Measurements from ENCODE around the gene HDAC4. TPM values are rescaled to one million over a fixed set of nuclear protein-coding genes. Genes with fewer than 3 reads are reported as not detected.

Gene HDAC4
- polyA plus RNA-seq, 1 donor (not counting 4 experiments of a cell fraction or from before 2014, with no cell fraction given), result 2.9 TPM

DNA sequence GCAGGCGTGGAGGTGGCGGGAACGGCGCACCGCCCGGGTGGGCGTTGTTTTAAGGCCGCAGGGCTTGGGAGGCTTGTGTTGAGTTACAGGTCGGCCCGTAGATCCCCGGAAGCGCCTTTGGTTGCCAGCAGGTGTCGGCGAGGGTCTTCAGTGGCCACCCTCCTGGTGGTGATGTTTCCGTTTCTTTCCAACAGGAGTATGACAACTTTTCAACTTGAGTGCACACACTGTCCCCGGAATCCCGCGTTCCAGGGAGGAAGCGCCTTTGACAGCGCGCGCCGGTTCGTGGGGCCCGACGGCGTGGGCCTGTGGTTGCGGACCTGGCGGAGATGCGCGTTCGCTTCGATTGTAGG lies 1.0 kb upstream of the HDAC4 start:
- Histone ChIP-seq H3K9me1 (ENCODE audit: control insufficient read depth, extremely low read depth, insufficient read depth, low read length) (no peaks in the 10 kb centered on the region), H3K27me3 (ENCODE audit: control insufficient read depth, extremely low read depth, insufficient read depth, low read length) (no peaks in the 10 kb centered on the region), H4K20me1 (ENCODE audit: control insufficient read depth, extremely low read depth, insufficient read depth, low read length) (no peaks in the 10 kb centered on the region), H3K79me2 (ENCODE audit: control insufficient read depth, insufficient read depth, low read length) (peaks cover 10% of the 10 kb centered on the region), H3K9ac (ENCODE audit: control insufficient read depth, extremely low read depth, insufficient read depth, low read length) (peak overlapping the region; percentile 100), H3K4me1 (ENCODE audit: control insufficient read depth, extremely low read depth, insufficient read depth, low read length) (peaks cover 11% of the 10 kb centered on the region), H3K36me3 (ENCODE audit: control insufficient read depth in 2 of 2, extremely low read depth in 1 of 2, insufficient read depth in 2 of 2, low read length in 2 of 2) (no peaks in the 10 kb centered on the region), H3K27ac (ENCODE audit: control insufficient read depth, insufficient read depth, low read length) (peak overlapping the region; percentile 99), H2AFZ (ENCODE audit: control insufficient read depth, low read length) (peak overlapping the region; percentile 98), H3K4me3 (ENCODE audit: control insufficient read depth in 2 of 3, extremely low read depth in 1 of 3, insufficient read depth in 2 of 3, low read depth in 1 of 3, low read length in 3 of 3) (peak overlapping the region; percentile 72 to 82 (median 81)), H3K4me2 (ENCODE audit: control insufficient read depth, extremely low read depth, insufficient read depth, low read depth, low read length) (peak overlapping the region; percentile 92), H3K9me3 (ENCODE audit: control insufficient read depth, low read depth, low read length) (no peaks in the 10 kb centered on the region)
- no peak for TF ChIP-seq EZH2 (IDR thresholded peaks at IDR 0.05; ENCODE audit: low read length)
- TF ChIP-seq, protein P1, sequence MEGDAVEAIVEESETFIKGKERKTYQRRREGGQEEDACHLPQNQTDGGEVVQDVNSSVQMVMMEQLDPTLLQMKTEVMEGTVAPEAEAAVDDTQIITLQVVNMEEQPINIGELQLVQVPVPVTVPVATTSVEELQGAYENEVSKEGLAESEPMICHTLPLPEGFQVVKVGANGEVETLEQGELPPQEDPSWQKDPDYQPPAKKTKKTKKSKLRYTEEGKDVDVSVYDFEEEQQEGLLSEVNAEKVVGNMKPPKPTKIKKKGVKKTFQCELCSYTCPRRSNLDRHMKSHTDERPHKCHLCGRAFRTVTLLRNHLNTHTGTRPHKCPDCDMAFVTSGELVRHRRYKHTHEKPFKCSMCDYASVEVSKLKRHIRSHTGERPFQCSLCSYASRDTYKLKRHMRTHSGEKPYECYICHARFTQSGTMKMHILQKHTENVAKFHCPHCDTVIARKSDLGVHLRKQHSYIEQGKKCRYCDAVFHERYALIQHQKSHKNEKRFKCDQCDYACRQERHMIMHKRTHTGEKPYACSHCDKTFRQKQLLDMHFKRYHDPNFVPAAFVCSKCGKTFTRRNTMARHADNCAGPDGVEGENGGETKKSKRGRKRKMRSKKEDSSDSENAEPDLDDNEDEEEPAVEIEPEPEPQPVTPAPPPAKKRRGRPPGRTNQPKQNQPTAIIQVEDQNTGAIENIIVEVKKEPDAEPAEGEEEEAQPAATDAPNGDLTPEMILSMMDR (optimal IDR thresholded peaks at IDR 0.05 in 1 of 3, IDR thresholded peaks at IDR 0.05 in 1 of 3, conservative IDR thresholded peaks at IDR 0.05 in 1 of 3; ENCODE audit: extremely low read depth in 1 of 3, insufficient read depth in 2 of 3, low read length in 3 of 3), result no peak
- dilution Hi-C loops (cut with MboI; ENCODE audit: extremely low pct_ligation_motif_present, low sequenced_read_pairs), result no loop called here
- no peak for DNase-seq (ENCODE audit: low read depth, low spot score)
- no peak for FAIRE-seq

DNA sequence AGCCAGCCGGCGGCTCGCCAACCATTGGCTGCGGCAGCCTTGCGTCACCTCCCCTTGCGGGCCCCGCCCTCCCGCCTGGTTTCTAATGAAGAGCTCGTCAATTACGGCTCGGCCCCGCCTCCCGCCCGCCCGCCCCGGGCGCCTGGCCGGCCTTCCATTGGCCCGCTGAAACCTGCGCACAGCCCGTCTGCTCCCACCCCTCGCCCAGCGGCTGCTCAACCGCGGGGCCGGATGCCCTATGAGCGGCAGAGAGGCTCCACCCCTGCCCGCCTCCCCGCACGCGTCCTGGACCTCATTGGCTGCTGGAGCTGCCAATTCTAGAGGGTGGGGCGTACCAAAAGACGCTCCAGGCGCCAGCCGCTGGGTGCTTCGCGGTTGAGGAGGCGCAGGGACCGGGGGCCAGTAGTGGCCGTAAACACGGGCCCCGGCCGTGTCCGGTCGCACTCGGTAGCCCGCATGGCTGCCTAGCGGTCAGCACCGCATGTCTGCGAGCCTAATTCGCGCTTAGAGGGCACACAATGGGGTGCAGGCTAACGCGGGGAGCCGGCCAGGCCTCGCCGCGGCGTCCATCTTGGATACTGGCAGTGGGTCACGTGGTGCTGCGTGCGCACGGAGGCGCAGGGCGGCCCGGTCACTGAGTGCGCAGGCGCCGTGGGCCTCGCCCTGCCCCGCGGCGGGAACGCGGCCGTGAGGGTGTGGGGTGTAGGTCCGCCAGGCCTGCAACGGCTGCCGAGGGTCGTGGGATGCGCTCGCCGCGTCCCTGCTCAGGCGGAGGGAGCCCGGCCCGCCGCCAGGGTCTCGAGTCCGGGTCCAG lies 454 bp upstream of the HDAC4 start:
- H4K20me1 ChIP-seq (ENCODE audit: control insufficient read depth, extremely low read depth, insufficient read depth, low read length), result no peaks in the 10 kb centered on the region
- FAIRE-seq (peak; percentile 5), DNase-seq (ENCODE audit: low read depth, low spot score) (peak; percentile 87)
- TF ChIP-seq, protein P1 (optimal IDR thresholded peaks at IDR 0.05 in 1 of 3, IDR thresholded peaks at IDR 0.05 in 1 of 3, conservative IDR thresholded peaks at IDR 0.05 in 1 of 3; ENCODE audit: extremely low read depth in 1 of 3, insufficient read depth in 2 of 3, low read length in 3 of 3), result no peak
- TF ChIP-seq EZH2 (IDR thresholded peaks at IDR 0.05; ENCODE audit: low read length), result no peak
- H3K9me1 ChIP-seq (ENCODE audit: control insufficient read depth, extremely low read depth, insufficient read depth, low read length), result no peaks in the 10 kb centered on the region
- peaks cover 10% of the 10 kb centered on the region for H3K79me2 ChIP-seq (ENCODE audit: control insufficient read depth, insufficient read depth, low read length)
- no peaks in the 10 kb centered on the region for H3K9me3 ChIP-seq (ENCODE audit: control insufficient read depth, low read depth, low read length)
- H3K27ac ChIP-seq (ENCODE audit: control insufficient read depth, insufficient read depth, low read length), result peak overlapping the region; percentile 99
- no peaks in the 10 kb centered on the region for H3K27me3 ChIP-seq (ENCODE audit: control insufficient read depth, extremely low read depth, insufficient read depth, low read length)
- peaks cover 11% of the 10 kb centered on the region for H3K4me1 ChIP-seq (ENCODE audit: control insufficient read depth, extremely low read depth, insufficient read depth, low read length)
- peak overlapping the region; percentile 72 to 82 (median 81) for H3K4me3 ChIP-seq (ENCODE audit: control insufficient read depth in 2 of 3, extremely low read depth in 1 of 3, insufficient read depth in 2 of 3, low read depth in 1 of 3, low read length in 3 of 3)
- peak overlapping the region; percentile 92 for H3K4me2 ChIP-seq (ENCODE audit: control insufficient read depth, extremely low read depth, insufficient read depth, low read depth, low read length)
- peak overlapping the region; percentile 100 for H3K9ac ChIP-seq (ENCODE audit: control insufficient read depth, extremely low read depth, insufficient read depth, low read length)
- no peaks in the 10 kb centered on the region for H3K36me3 ChIP-seq (ENCODE audit: control insufficient read depth in 2 of 2, extremely low read depth in 1 of 2, insufficient read depth in 2 of 2, low read length in 2 of 2)
- peak overlapping the region; percentile 98 for H2AFZ ChIP-seq (ENCODE audit: control insufficient read depth, low read length)
- dilution Hi-C loops (cut with MboI; ENCODE audit: extremely low pct_ligation_motif_present, low sequenced_read_pairs), result no loop called here
